Ascending aorta (tissue), 2 donors: ENCODE data around the gene EDA. TPM values are rescaled to one million over a fixed set of nuclear protein-coding genes. Genes with fewer than 3 reads are reported as not detected.

ENCODE experiments used
- DNase-seq, 2 donors: peaks; one replicate each; pipeline ENCODE4 v3.0.0-alpha.2; 2019; ENCODE audit warnings: low spot score in 2 of 2
- H3K27ac ChIP-seq, 2 donors: fragments of 200-600 bp; sonication (generic); one replicate each; pipeline ENCODE4 v1.5.1; 2016 to 2017; ENCODE audit warnings: mild to moderate bottlenecking in 1 of 2
- H3K27me3 ChIP-seq: fragments of 200-600 bp; sonication (generic); one replicate; pipeline ENCODE4 v1.5.1; 2017
- H3K36me3 ChIP-seq, 2 donors: fragments of 200-600 bp; sonication (generic); one replicate each; pipeline ENCODE4 v1.5.1; 2016
- H3K4me1 ChIP-seq, 2 donors: fragments of 200-600 bp; sonication (generic); one replicate each; pipeline ENCODE4 v1.5.1; 2016 to 2017; ENCODE audit warnings: mild to moderate bottlenecking in 1 of 2
- H3K4me3 ChIP-seq, 2 donors: fragments of 200-600 bp; sonication (generic); one replicate each; pipeline ENCODE4 v1.5.1; 2016 to 2017; ENCODE audit warnings: mild to moderate bottlenecking in 1 of 2
- H3K9me3 ChIP-seq, 2 donors: fragments of 200-600 bp; sonication (generic); one replicate each; pipeline ENCODE4 v1.5.1; 2016
- intact Hi-C: fragments of 100-400 bp; cut with DNase I; formaldehyde crosslinking; loops from one replicate; pipeline ENCODE4 v1.15.1; 2023
- total RNA-seq: library from RNA; depleted of rRNA; stranded (reverse); fragments of >200 nt; gene quantifications from one replicate; pipeline ENCODE4 v1.1.0, GENCODE V29; 2016
- TF ChIP-seq, protein P1 (sequence below), 3 experiments: fragments of 200-600 bp in 2 of 3; fragments of 450-650 bp in 1 of 3; sonication (generic) in 2 of 3; IDR thresholded peaks; one replicate each; pipeline ENCODE4 v1.5.1; 2016 to 2019; ENCODE audit warnings: antibody characterized with exemption in 3 of 3, mild to moderate bottlenecking in 1 of 3, moderate library complexity in 1 of 3

Gene EDA
- total RNA-seq, 1 donor from 2014 or later: 1.7 TPM

DNA sequence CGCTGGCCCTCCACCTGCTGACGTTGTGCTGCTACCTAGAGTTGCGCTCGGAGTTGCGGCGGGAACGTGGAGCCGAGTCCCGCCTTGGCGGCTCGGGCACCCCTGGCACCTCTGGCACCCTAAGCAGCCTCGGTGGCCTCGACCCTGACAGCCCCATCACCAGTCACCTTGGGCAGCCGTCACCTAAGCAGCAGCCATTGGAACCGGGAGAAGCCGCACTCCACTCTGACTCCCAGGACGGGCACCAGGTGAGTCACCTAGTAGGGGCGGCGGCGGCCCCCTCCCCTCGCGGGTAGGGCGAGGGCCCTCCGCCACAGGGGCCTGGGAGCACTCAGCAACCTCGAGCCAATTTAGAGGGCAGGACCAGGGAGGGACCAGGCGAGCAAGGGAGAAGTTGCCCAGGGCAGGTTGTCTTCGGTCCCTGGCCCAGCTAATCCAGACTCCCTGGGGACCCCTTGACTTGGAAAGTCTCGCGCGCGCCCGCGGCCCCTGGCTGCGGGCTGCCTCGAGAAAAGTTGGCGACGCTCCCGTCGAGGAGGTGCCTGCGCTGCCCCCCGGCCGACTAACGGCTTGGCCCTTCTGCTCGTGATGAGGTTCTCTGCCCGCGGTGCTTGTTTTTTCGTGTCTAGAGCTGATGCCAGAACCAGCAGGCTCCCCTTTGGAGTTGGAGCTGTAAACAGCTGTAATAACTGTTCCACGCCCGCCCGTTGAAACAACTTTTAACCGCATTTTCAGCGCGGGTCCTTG is 717 bp downstream of the EDA start:
- Histone ChIP-seq H3K9me3 (no peaks in the 10 kb centered on the region), H3K4me1 (no peaks in the 10 kb centered on the region), H3K27me3 (no peaks in the 10 kb centered on the region), H3K4me3 (peak overlapping the region; percentile 55 to 89), H3K36me3 (no peaks in the 10 kb centered on the region), H3K27ac (peak overlapping the region in 1 of 2 donors; percentile 21)
- peak in 1 of 2 donors; percentile 62 for DNase-seq
- TF ChIP-seq, protein P1, sequence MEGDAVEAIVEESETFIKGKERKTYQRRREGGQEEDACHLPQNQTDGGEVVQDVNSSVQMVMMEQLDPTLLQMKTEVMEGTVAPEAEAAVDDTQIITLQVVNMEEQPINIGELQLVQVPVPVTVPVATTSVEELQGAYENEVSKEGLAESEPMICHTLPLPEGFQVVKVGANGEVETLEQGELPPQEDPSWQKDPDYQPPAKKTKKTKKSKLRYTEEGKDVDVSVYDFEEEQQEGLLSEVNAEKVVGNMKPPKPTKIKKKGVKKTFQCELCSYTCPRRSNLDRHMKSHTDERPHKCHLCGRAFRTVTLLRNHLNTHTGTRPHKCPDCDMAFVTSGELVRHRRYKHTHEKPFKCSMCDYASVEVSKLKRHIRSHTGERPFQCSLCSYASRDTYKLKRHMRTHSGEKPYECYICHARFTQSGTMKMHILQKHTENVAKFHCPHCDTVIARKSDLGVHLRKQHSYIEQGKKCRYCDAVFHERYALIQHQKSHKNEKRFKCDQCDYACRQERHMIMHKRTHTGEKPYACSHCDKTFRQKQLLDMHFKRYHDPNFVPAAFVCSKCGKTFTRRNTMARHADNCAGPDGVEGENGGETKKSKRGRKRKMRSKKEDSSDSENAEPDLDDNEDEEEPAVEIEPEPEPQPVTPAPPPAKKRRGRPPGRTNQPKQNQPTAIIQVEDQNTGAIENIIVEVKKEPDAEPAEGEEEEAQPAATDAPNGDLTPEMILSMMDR (IDR thresholded peaks at IDR 0.05): no peak
- intact Hi-C loops: loop anchor here (2.0 to 10.0 kb wide), 4 partner anchors 79 to 818 kb away; partner anchors contain the start of genes EFNB1 and PJA1

DNA sequence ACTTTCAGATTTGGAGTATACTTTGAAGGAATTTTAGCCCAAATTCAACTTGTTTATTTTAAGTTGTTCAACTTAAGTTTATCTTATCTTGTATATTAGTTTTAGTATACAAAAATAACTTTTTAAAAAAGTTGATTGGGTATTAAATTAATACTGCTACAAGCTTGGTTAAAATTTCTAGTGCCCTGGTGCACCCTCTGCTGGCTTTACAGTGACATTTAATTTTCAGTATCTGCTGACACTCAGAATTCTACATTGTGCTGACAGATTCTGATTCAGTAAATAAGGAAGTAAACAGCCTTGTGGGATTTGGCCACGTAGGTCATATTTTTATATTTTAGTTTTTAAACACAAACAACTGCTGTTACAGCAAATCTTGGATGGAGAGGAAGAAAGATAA is 2.9 kb downstream of the EDA start:
- intact Hi-C loops: loop anchor here (5.0 to 10.0 kb wide), 3 partner anchors 82 to 816 kb away; partner anchors contain the start of gene PJA1
- Histone ChIP-seq H3K27ac (no peak overlapping the region), H3K4me3 (no peak overlapping the region), H3K9me3 (no peaks in the 10 kb centered on the region), H3K36me3 (no peaks in the 10 kb centered on the region), H3K27me3 (no peaks in the 10 kb centered on the region), H3K4me1 (no peaks in the 10 kb centered on the region)
- no peak for DNase-seq
- TF ChIP-seq, protein P1 (IDR thresholded peaks at IDR 0.05): peak in 2 of 3 experiments; percentile 35 to 56

DNA sequence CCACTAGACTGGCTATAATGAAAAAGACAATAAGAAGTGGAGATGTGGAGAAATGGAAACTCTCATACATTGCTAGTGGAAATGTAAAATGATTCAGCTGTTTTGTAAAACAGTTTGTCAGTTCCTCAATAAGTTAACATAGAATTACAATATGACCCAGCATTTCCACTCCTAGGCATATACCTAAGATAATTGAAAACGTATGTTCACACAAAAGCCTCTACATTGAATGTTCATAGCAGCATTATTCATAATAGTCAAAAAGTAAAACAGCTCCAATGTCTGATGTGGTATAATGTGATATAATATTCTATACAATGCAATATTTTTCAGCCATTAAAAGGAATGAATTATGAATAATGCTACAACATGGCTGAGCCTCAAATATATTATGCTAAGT is 10.2 kb downstream of the EDA start:
- no peak for DNase-seq
- Histone ChIP-seq H3K36me3 (no peaks in the 10 kb centered on the region), H3K4me1 (no peaks in the 10 kb centered on the region), H3K9me3 (peaks cover 0 to 3% of the 10 kb centered on the region in 2 donors), H3K27ac (no peak overlapping the region), H3K4me3 (no peak overlapping the region), H3K27me3 (no peaks in the 10 kb centered on the region)
- TF ChIP-seq, protein P1 (IDR thresholded peaks at IDR 0.05): no peak
- intact Hi-C loops: no loop called here

DNA sequence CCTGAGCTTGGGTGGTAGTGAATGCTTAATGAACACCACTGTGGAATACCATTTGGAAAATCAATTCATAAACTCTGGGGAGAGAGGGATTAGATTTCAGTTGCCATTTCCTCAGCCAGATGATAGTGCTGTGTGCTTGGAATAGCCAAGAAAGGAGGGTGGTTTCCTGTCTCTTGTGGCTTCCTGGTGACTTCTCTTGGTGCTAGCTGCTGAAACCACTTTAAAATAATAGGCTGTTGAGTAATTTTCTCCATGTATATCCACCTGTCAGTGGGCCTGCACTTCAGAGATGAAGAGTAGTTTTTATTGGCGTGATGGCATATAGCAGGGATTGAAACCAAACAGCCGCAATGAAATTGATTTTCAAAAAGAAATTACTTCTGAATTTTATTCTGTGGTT is 11.8 kb downstream of the EDA start:
- Histone ChIP-seq H3K27ac (no peak overlapping the region), H3K27me3 (no peaks in the 10 kb centered on the region), H3K36me3 (no peaks in the 10 kb centered on the region), H3K4me3 (no peak overlapping the region), H3K9me3 (peaks cover 0 to 3% of the 10 kb centered on the region in 2 donors), H3K4me1 (no peaks in the 10 kb centered on the region)
- TF ChIP-seq, protein P1 (IDR thresholded peaks at IDR 0.05): no peak
- no peak for DNase-seq
- intact Hi-C loops: no loop called here

DNA sequence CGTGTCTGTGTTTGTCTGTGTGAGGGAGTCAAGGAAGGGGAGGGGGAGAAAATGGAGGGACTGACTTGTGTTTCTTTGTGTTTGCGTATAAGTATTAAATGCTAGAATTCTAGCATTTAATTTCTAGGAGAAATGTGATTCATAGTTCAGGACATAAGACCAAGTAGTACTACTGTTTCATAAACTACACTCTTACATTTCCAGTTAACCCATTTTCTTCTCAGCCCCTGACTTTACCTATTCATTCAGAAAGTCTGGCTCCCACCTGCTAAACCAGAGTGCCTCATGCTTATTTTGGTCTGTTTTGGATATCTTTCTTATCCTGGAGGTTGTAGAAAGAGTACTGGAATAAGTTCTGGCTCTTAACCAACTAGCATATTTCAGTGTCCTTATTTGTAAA is 14.2 kb downstream of the EDA start:
- H3K9me3 ChIP-seq: no peaks in the 10 kb centered on the region
- H3K36me3 ChIP-seq: no peaks in the 10 kb centered on the region
- DNase-seq: no peak
- no peak overlapping the region for H3K27ac ChIP-seq
- intact Hi-C loops: no loop called here
- no peaks in the 10 kb centered on the region for H3K27me3 ChIP-seq
- no peaks in the 10 kb centered on the region for H3K4me1 ChIP-seq
- H3K4me3 ChIP-seq: no peak overlapping the region
- TF ChIP-seq, protein P1 (IDR thresholded peaks at IDR 0.05): no peak
